ENCODE measurements around the gene MYB. TPM values are rescaled to one million over a fixed set of nuclear protein-coding genes. Genes with fewer than 3 reads are reported as not detected.

The MYB gene
- total RNA-seq, 2 experiments from 2014 or later, result 27.7 to 30.3 TPM

DNA sequence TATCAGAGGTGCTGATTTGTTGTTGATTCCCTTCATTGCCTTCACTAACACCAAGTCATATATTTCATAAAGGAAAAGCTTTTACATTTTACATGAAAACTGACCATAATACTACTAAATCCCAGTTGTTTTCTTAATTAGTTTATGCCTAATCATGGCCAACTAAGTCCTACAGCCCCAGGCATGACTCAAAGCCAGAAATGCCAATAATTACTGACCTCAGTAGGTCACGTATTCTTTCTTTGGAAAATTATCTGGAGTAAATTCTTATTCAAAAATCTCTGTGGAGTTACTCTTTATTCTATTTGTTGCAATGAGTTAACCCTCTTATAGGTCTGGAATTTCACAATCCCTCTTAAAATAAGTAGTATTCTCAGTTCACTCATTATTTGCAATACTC is 13.5 kb upstream of the MYB start:
- DNase-seq, result no peak
- Mint-ChIP-seq H3K27ac (no peak overlapping the region), H3K4me1 (peaks cover 42% of the 10 kb centered on the region), H3K36me3 (ENCODE audit: low read depth) (no peaks in the 10 kb centered on the region), H3K27me3 (no peaks in the 10 kb centered on the region), H3K9me3 (no peaks in the 10 kb centered on the region), H3K4me3 (no peak overlapping the region)
- ChIA-PET CTCF (interaction anchor here (0.8 to 1.8 kb wide), 5 partner anchors 8 to 18 kb away, joined by 3 to 5 read pairs (median 4); partner anchors contain the start of gene MYB), POLR2A (interaction anchor here (1.0 to 1.6 kb wide), 3 partner anchors 13 to 21 kb away, joined by 3 to 4 read pairs (median 3); partner anchors contain the start of gene MYB)

DNA sequence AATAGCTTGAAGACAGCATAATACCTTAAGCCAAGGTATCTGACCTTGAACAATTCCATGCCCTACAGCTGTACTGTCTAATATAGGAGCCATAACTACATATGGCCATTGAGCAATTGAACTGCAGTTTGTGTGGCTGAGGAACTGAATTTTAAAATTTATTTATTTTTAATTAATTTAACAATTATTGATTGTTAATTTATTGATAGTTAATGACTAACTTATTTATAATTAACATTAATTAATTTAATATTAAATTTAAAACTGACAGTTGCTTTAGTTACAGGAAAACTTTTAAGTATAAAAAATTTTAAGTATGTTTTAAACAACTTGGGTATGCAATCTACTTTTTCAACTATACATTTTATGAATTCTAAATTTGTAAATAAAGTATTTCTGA is 12.3 kb upstream of the MYB start:
- no peak overlapping the region for H3K4me3 Mint-ChIP-seq
- H3K27ac Mint-ChIP-seq, result no peak overlapping the region
- H3K9me3 Mint-ChIP-seq, result no peaks in the 10 kb centered on the region
- no peaks in the 10 kb centered on the region for H3K27me3 Mint-ChIP-seq
- no peaks in the 10 kb centered on the region for H3K36me3 Mint-ChIP-seq (ENCODE audit: low read depth)
- no peak for DNase-seq
- POLR2A ChIA-PET, result interaction anchor here (1.4 to 1.6 kb wide), 2 partner anchors 15 to 23 kb away, joined by 3 read pairs; no protein-coding TSS in a partner anchor
- CTCF ChIA-PET, result interaction anchor here (1.7 to 1.8 kb wide), 2 partner anchors 10 to 12 kb away, joined by 4 to 5 read pairs; partner anchors contain the start of gene MYB
- H3K4me1 Mint-ChIP-seq, result peaks cover 36% of the 10 kb centered on the region

- H3K27ac Mint-ChIP-seq, result peak overlapping the region; percentile 58
- H3K27me3 Mint-ChIP-seq, result no peaks in the 10 kb centered on the region
- no peak for DNase-seq
- CTCF ChIA-PET, result interaction anchor here (0.5 to 1.3 kb wide), 4 partner anchors 12 to 228 kb away, joined by 3 to 5 read pairs (median 4); no protein-coding TSS in a partner anchor
- POLR2A ChIA-PET, result interaction anchor here (1.2 kb wide), 1 partner anchor 10 kb away, joined by 4 read pairs; no protein-coding TSS in a partner anchor
- H3K4me1 Mint-ChIP-seq, result peaks cover 28% of the 10 kb centered on the region
- no peaks in the 10 kb centered on the region for H3K9me3 Mint-ChIP-seq
- no peaks in the 10 kb centered on the region for H3K36me3 Mint-ChIP-seq (ENCODE audit: low read depth)
- H3K4me3 Mint-ChIP-seq, result no peak overlapping the region
These were observed 10.9 kb upstream of the MYB start for GRCh38 chr6:135170238-135170637.

DNA sequence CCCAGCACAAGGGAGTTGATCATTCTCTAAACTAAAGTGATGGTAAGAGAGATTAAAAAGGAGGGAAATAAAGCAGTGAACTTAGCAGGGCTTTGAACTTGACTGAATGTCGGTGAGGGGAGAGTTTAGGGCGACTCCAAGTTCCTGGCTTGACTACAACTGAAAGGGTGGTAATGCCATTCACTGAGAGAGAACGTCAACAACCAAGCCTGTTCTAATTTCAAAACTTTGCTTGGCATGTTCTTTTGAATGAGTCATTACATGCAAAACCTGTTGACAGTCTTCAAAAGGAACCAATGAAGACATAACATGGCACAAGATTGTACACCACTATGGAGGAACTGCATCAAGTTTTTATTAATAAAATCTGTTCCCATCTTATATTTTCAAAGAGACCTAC is 10.3 kb upstream of the MYB start:
- H3K36me3 Mint-ChIP-seq (ENCODE audit: low read depth), result no peaks in the 10 kb centered on the region
- ChIA-PET CTCF (interaction anchor here (1.2 kb wide), 1 partner anchor 8 kb away, joined by 8 read pairs; no protein-coding TSS in a partner anchor), POLR2A (no interaction called here)
- peaks cover 27% of the 10 kb centered on the region for H3K4me1 Mint-ChIP-seq
- H3K9me3 Mint-ChIP-seq, result no peaks in the 10 kb centered on the region
- H3K4me3 Mint-ChIP-seq, result no peak overlapping the region
- H3K27ac Mint-ChIP-seq, result peak overlapping the region; percentile 58
- no peaks in the 10 kb centered on the region for H3K27me3 Mint-ChIP-seq
- DNase-seq, result no peak

GRCh38 chr6:135173242-135173988 is 7.7 kb upstream of the MYB start:
- peaks cover 29% of the 10 kb centered on the region for H3K4me1 Mint-ChIP-seq
- H3K27ac Mint-ChIP-seq, result no peak overlapping the region
- ChIA-PET CTCF (interaction anchor here (1.3 kb wide), 1 partner anchor 10 kb away, joined by 6 read pairs; no protein-coding TSS in a partner anchor), POLR2A (no interaction called here)
- no peak for DNase-seq
- H3K4me3 Mint-ChIP-seq, result no peak overlapping the region
- H3K9me3 Mint-ChIP-seq, result no peaks in the 10 kb centered on the region
- no peaks in the 10 kb centered on the region for H3K36me3 Mint-ChIP-seq (ENCODE audit: low read depth)
- H3K27me3 Mint-ChIP-seq, result no peaks in the 10 kb centered on the region

DNA sequence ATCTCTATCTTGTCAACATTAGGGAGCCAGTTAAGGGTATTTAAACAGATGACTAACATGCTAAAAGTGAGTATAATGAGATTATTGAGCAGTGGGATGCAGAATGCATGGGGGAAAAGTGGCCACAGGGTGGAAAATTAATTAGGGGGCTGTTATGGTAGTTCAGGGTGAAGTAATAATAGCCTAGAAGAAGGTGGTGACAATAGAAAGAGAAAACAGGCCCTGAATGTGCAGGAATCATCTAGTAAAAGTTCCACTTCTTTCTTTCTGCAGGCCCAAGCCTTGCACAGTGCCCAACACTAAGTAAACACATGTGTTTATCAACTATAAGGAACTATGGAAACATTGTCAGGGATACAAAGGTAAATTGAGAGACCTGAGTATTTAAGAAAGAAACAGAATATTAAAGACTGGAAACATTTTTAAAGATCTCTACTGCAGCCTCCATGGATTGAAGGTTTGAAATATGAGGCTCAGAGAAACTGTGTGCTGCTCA is 7.1 kb upstream of the MYB start:
- POLR2A ChIA-PET, result no interaction called here
- no peaks in the 10 kb centered on the region for H3K27me3 Mint-ChIP-seq
- no peak overlapping the region for H3K27ac Mint-ChIP-seq
- CTCF ChIA-PET, result interaction anchor here (1.3 kb wide), 1 partner anchor 11 kb away, joined by 6 read pairs; no protein-coding TSS in a partner anchor
- H3K9me3 Mint-ChIP-seq, result no peaks in the 10 kb centered on the region
- no peak for DNase-seq
- peaks cover 29% of the 10 kb centered on the region for H3K4me1 Mint-ChIP-seq
- no peaks in the 10 kb centered on the region for H3K36me3 Mint-ChIP-seq (ENCODE audit: low read depth)
- H3K4me3 Mint-ChIP-seq, result no peak overlapping the region

- POLR2A ChIA-PET, result no interaction called here
These were observed 5.0 kb upstream of the MYB start for GRCh38 chr6:135176058-135176457.

DNA sequence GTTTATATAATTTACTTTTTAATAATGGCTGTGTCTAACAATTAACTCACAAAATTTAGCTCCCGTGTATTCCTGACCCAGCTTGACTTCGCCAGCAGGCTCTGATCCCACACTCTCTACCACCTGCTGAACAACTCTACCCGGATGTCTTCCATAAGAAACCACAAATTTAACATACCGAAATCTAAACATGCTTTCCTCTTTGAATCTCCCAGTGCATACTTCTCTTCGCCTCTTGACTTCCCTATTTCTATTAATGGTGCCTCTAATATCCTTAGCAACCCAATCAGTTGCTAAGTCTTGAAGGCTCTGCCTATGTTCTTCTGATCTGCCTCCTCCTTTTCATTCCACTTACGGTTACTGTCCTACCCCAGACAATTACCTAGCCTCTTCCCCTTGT is 4.6 kb upstream of the MYB start:
- peaks cover 18% of the 10 kb centered on the region for H3K4me1 Mint-ChIP-seq
- DNase-seq, result no peak
- no peaks in the 10 kb centered on the region for H3K27me3 Mint-ChIP-seq
- H3K27ac Mint-ChIP-seq, result no peak overlapping the region
- no peaks in the 10 kb centered on the region for H3K36me3 Mint-ChIP-seq (ENCODE audit: low read depth)
- no peak overlapping the region for H3K4me3 Mint-ChIP-seq
- ChIA-PET CTCF (interaction anchor here (2.8 kb wide), 1 partner anchor 14 kb away, joined by 15 read pairs; no protein-coding TSS in a partner anchor), POLR2A (interaction anchor here (1.0 kb wide), 2 partner anchors 14 to 122 kb away, joined by 3 read pairs; partner anchors contain the start of gene HBS1L)
- no peaks in the 10 kb centered on the region for H3K9me3 Mint-ChIP-seq

More at GRCh38 chr6:135176058-135176457, 5.0 kb upstream of the MYB start:
- no peak for DNase-seq
- CTCF ChIA-PET, result interaction anchor here (2.8 kb wide), 1 partner anchor 14 kb away, joined by 15 read pairs; no protein-coding TSS in a partner anchor
- Mint-ChIP-seq H3K9me3 (no peaks in the 10 kb centered on the region), H3K36me3 (ENCODE audit: low read depth) (no peaks in the 10 kb centered on the region), H3K27me3 (no peaks in the 10 kb centered on the region), H3K4me3 (no peak overlapping the region), H3K27ac (no peak overlapping the region), H3K4me1 (peaks cover 21% of the 10 kb centered on the region)

- ChIA-PET CTCF (interaction anchor here (0.6 to 3.1 kb wide), 7 partner anchors 11 to 245 kb away, joined by 3 to 13 read pairs (median 3); no protein-coding TSS in a partner anchor), POLR2A (interaction anchor here (1.9 to 2.9 kb wide), 3 partner anchors 16 to 1111 kb away, joined by 7 to 31 read pairs (median 9); partner anchors contain the start of gene BCLAF1)
- peaks cover 5% of the 10 kb centered on the region for H3K36me3 Mint-ChIP-seq (ENCODE audit: low read depth)
- H3K9me3 Mint-ChIP-seq, result no peaks in the 10 kb centered on the region
- no peak for DNase-seq
- no peaks in the 10 kb centered on the region for H3K27me3 Mint-ChIP-seq
- no peak overlapping the region for H3K4me3 Mint-ChIP-seq
- peaks cover 26% of the 10 kb centered on the region for H3K4me1 Mint-ChIP-seq
- H3K27ac Mint-ChIP-seq, result no peak overlapping the region
These were observed 1.7 kb upstream of the MYB start for GRCh38 chr6:135179372-135179771.

GRCh38 chr6:135179920-135180541 is 1.1 kb upstream of the MYB start:
- POLR2A ChIA-PET, result interaction anchor here (0.9 to 5.7 kb wide), 21 partner anchors 8 to 1110 kb away, joined by 3 to 75 read pairs (median 7); partner anchors contain the start of genes BCLAF1 and HBS1L
- CTCF ChIA-PET, result interaction anchor here (0.5 to 3.1 kb wide), 10 partner anchors 11 to 245 kb away, joined by 3 to 13 read pairs (median 4); partner anchors contain the start of gene HBS1L
- Mint-ChIP-seq H3K27ac (peak overlapping the region; percentile 88), H3K36me3 (ENCODE audit: low read depth) (peaks cover 5% of the 10 kb centered on the region), H3K27me3 (no peaks in the 10 kb centered on the region), H3K4me3 (peak overlapping the region; percentile 81), H3K9me3 (no peaks in the 10 kb centered on the region), H3K4me1 (peaks cover 28% of the 10 kb centered on the region)
- no peak for DNase-seq

DNA sequence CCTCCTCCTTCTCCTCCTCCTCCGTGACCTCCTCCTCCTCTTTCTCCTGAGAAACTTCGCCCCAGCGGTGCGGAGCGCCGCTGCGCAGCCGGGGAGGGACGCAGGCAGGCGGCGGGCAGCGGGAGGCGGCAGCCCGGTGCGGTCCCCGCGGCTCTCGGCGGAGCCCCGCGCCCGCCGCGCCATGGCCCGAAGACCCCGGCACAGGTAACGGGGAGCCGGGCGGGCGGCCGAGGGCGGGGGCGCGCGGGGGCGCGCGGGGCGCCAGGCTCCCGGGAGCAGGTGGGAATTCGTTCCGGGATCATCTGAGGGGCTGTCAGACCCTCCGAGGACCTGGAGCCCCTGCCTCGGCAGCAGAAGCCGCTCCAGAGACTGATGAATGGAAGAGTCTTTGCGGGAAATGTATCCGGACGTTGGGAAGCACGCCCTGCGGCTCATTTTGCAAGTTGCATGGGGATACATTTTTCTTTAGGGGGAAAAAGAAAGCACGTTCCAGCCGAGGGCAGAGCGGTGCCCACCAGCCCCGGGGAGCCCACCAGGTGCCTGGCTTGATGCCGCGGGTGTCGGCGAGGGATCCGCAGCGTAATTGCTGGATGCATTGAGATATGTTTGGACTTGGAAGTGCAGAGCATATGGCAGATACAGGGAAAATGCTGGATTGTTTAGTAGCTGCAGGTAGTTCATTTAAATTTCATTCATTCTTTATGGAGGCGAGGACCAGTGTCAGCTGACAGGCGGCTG is 394 bp downstream of the MYB start:
- peaks cover 19% of the 10 kb centered on the region for H3K36me3 Mint-ChIP-seq (ENCODE audit: low read depth)
- POLR2A ChIA-PET, result interaction anchor here (0.6 to 5.7 kb wide), 38 partner anchors 10 to 1108 kb away, joined by 3 to 75 read pairs (median 4); partner anchors contain the start of genes BCLAF1 and HBS1L
- peak overlapping the region; percentile 93 for H3K27ac Mint-ChIP-seq
- no peaks in the 10 kb centered on the region for H3K9me3 Mint-ChIP-seq
- H3K4me1 Mint-ChIP-seq, result peaks cover 37% of the 10 kb centered on the region
- H3K4me3 Mint-ChIP-seq, result peak overlapping the region; percentile 86
- CTCF ChIA-PET, result interaction anchor here (1.2 to 4.3 kb wide), 10 partner anchors 9 to 177 kb away, joined by 3 to 29 read pairs (median 8); partner anchors contain the start of gene HBS1L
- no peaks in the 10 kb centered on the region for H3K27me3 Mint-ChIP-seq
- peak; percentile 28 for DNase-seq

Data from activated CD4-positive, alpha-beta memory T cell treated with anti-CD3 and anti-CD28 coated beads, Interleukin-2, amount 10 ng/mL, durations not matched to agents 7 days and 5 days (primary cell).